ENCODE measurements around the gene SUSD1. TPM values are rescaled to one million over a fixed set of nuclear protein-coding genes. Genes with fewer than 3 reads are reported as not detected.

Gene SUSD1
- 1 to 10 TPM; 7.8 to 7.9 TPM for total RNA-seq

DNA sequence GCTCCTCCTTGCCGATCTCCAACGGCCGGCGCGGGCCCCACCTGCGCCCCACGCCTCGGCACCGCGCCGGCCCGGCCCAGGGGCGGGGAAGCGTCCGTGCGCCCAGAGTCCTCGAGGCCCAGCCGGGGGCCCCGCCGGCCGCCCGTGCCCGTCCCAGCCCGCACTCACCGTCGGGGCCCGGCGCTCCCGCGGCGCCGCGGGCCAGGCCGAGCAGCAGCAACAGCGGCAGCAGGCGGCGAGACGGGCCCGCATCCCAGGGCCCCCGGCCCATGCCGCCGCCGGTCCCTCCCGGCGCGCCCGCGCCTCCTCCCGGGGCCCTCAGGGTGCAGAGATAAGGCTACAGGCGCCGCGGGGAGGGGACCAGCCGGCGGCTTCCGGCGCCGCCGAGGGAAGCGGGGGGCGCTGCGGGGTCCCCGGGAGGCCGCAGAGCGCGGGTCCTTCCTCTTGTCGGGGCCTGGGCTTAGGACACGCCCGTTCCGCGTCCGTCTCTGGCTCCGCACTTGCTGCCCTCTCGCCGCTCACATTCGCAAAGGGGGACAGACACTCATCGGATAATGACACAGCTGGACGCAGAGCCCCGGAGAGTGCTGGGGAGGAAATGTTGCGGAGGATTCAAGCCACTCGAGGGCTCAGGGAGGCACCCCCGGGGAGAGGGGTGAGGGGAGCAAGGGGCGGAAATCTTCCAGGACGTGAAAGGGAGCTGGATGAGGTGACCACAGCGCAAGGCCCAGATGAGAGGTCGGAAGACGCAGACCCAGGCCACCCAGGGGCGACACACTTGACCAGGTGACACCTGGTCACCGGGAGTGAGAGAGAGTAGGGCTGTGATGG is at the start of gene SUSD1:
TSS of gene SUSD1 (minus strand) at position 333 of the 831 bp plus-strand sequence. CDS start at position 271, 62 bp downstream.
- WGBS, 2 donors: 7 to 19% methylated on average over 3 to 39 of the region's 88 CpGs
- Histone ChIP-seq H3K27ac (peak within 1 kb of the TSS in 3 of 4 donors; percentile 52 to 60 (median 53)), H3K4me3 (peak within 1 kb of the TSS; percentile 45 to 51), H3K27me3 (no peaks in the 10 kb centered on the region), H3K9me3 (no peaks in the 10 kb centered on the region), H3K4me1 (peaks cover 22% of the 10 kb centered on the region), H3K36me3 (replicated peaks in 1 of 2; ENCODE audit: insufficient read depth in 1 of 2, low read depth in 2 of 2) (no peaks in the 10 kb centered on the region)
- DNase-seq (peak; percentile 16 to 44 (median 34)), ATAC-seq (peak; percentile 65)
- peak in 2 of 3 donors; percentile 26 to 33 for TF ChIP-seq POLR2A (IDR thresholded peaks at IDR 0.05)
- TF ChIP-seq, protein P1, sequence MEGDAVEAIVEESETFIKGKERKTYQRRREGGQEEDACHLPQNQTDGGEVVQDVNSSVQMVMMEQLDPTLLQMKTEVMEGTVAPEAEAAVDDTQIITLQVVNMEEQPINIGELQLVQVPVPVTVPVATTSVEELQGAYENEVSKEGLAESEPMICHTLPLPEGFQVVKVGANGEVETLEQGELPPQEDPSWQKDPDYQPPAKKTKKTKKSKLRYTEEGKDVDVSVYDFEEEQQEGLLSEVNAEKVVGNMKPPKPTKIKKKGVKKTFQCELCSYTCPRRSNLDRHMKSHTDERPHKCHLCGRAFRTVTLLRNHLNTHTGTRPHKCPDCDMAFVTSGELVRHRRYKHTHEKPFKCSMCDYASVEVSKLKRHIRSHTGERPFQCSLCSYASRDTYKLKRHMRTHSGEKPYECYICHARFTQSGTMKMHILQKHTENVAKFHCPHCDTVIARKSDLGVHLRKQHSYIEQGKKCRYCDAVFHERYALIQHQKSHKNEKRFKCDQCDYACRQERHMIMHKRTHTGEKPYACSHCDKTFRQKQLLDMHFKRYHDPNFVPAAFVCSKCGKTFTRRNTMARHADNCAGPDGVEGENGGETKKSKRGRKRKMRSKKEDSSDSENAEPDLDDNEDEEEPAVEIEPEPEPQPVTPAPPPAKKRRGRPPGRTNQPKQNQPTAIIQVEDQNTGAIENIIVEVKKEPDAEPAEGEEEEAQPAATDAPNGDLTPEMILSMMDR (IDR thresholded peaks at IDR 0.05): no peak
- intact Hi-C loops (cut with DNase I): no loop called here

DNA sequence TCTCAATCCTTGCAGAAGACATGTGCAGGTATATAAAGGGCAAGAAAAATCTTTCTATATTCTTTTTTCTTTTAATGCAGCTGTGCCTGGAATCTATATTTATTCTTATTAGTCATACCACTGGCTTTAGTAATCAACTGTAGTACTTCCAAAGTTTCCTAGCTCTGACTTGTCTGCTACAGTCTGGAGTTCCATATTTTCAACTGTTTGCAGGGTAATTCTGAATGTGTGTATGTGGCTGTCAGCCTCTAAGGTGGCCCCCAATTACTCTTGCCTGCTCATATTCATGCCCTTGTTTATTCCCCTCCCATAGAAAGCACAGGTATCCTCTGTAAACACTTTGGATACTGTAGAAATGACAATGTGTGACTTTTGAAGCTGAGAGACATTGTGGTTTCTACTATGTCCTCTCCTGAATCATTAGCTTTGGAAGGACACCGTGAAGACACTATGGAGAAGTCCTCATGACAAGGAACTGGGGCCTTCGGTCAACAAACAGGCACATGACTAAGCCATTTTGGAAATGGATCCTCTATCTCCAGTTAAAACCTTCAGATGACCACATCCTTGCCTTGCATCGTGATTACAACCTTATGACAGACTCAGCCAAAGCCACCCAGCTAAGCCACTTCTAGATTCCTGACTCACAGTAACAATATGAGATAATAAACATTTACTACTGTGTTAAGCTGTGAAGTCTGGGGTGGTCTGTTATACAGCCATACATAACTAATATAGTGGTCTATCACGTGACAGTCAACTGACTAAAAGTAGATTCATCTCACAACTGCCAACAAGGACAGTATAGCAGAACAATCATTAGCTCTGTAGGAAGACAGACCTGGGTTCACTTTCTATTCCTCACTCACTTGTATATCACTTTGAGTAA is 49.5 kb upstream of the SUSD1 start:
- no peaks in the 10 kb centered on the region for H3K4me1 ChIP-seq
- H3K9me3 ChIP-seq: no peaks in the 10 kb centered on the region
- no peak overlapping the region for H3K4me3 ChIP-seq
- ATAC-seq (no peak), DNase-seq (no peak)
- 93 to 94% methylated on average over 4 of the region's 4 CpGs for WGBS, 2 donors
- no peak overlapping the region for H3K27ac ChIP-seq
- intact Hi-C loops (cut with DNase I): no loop called here
- H3K27me3 ChIP-seq: no peaks in the 10 kb centered on the region
- TF ChIP-seq POLR2A (IDR thresholded peaks at IDR 0.05): no peak
- TF ChIP-seq, protein P1 (IDR thresholded peaks at IDR 0.05): no peak
- H3K36me3 ChIP-seq (replicated peaks in 1 of 2; ENCODE audit: insufficient read depth in 1 of 2, low read depth in 2 of 2): peaks cover 0 to 12% of the 10 kb centered on the region in 2 donors

DNA sequence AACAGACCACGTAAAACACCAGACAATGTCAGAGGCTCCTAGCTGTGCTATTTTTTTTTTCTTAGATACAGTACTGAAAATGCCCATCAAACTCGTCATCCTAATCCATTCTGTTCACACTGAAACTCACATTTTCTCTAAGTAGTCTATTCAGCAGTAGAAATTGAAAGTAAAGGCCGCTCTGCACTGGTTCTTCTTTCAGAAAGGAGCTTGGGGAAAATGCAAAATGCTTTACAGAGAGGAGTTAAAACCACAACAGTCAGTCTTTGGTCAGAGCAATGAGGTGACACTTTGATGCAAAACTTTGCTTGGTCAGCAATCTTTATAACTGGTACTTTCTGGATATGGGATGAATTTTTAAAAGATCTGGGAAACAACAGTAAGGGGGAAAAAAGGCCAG is 43.8 kb upstream of the SUSD1 start:
- Histone ChIP-seq H3K27me3 (no peaks in the 10 kb centered on the region), H3K4me1 (no peaks in the 10 kb centered on the region), H3K36me3 (replicated peaks in 1 of 2; ENCODE audit: insufficient read depth in 1 of 2, low read depth in 2 of 2) (peaks cover 0 to 4% of the 10 kb centered on the region in 2 donors), H3K27ac (no peak overlapping the region), H3K9me3 (no peaks in the 10 kb centered on the region), H3K4me3 (no peak overlapping the region)
- no peak for TF ChIP-seq POLR2A (IDR thresholded peaks at IDR 0.05)
- TF ChIP-seq, protein P1 (IDR thresholded peaks at IDR 0.05): no peak
- 86 to 91% methylated on average over 3 of the region's 3 CpGs for WGBS, 2 donors
- DNase-seq: no peak
- ATAC-seq: no peak
- intact Hi-C loops (cut with DNase I): no loop called here

DNA sequence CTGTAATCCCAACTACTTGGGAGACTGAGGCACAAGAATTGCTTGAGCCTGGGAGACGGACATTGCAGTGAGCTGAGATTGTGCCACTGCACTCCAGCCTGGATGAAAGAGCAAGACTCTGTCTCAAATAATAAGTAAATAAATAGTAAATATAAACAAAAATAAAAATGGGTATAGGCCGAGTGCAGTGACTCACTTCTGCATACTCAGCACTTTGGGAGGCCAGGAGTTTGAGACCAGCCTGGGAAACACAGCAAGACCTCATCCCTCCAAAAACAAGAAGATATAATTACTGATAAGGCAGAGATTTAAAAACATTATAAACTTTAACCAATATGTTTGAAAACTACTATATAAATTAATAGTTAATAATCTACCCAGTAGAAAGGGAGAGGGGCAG is 37.8 kb upstream of the SUSD1 start:
- H3K4me3 ChIP-seq: no peak overlapping the region
- no peak for TF ChIP-seq POLR2A (IDR thresholded peaks at IDR 0.05)
- TF ChIP-seq, protein P1 (IDR thresholded peaks at IDR 0.05): no peak
- WGBS, 2 donors: 82 to 95% methylated on average over 2 of the region's 2 CpGs
- no peak for ATAC-seq
- no peaks in the 10 kb centered on the region for H3K9me3 ChIP-seq
- H3K4me1 ChIP-seq: no peaks in the 10 kb centered on the region
- H3K36me3 ChIP-seq (replicated peaks in 1 of 2; ENCODE audit: insufficient read depth in 1 of 2, low read depth in 2 of 2): peaks cover 0 to 2% of the 10 kb centered on the region in 2 donors
- intact Hi-C loops (cut with DNase I): no loop called here
- H3K27me3 ChIP-seq: no peaks in the 10 kb centered on the region
- H3K27ac ChIP-seq: no peak overlapping the region
- DNase-seq: no peak

Measured in body of pancreas (tissue), 4 donors.